Activated naive CD4-positive, alpha-beta T cell (primary cell): ENCODE data around the gene DHRS13.

Source experiments
- DNase-seq, 4 experiments: peaks; one replicate each; lab custom pipeline; 2025; lab: John Stamatoyannopoulos, UW

The DHRS13 gene

DNA sequence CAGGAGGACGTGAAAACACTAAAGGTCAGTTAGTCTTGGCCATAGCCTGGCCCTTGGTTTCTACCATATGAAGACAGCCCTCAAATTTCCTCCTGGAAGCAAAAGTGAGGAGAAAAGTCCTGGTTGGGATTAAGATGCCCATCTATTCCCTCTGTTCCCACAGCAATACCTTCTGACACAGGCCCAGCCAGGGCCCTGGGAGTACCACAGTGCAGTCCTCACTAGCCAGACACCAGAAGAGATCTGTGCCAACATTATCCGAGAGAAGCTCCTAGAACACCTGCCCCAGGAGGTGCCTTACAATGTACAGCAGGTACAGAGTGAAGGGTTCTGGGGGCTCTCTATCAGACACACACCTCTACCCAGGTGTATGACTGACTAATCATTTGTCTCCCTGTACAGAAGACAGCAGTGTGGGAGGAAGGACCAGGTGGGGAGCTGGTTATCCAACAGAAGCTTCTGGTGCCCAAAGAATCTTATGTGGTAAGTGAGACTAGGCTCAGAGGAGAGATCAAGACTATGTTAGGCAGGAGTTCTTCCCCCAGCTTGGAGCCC, 44.0 kb downstream of the DHRS13 start:
- no peak for DNase-seq

DNA sequence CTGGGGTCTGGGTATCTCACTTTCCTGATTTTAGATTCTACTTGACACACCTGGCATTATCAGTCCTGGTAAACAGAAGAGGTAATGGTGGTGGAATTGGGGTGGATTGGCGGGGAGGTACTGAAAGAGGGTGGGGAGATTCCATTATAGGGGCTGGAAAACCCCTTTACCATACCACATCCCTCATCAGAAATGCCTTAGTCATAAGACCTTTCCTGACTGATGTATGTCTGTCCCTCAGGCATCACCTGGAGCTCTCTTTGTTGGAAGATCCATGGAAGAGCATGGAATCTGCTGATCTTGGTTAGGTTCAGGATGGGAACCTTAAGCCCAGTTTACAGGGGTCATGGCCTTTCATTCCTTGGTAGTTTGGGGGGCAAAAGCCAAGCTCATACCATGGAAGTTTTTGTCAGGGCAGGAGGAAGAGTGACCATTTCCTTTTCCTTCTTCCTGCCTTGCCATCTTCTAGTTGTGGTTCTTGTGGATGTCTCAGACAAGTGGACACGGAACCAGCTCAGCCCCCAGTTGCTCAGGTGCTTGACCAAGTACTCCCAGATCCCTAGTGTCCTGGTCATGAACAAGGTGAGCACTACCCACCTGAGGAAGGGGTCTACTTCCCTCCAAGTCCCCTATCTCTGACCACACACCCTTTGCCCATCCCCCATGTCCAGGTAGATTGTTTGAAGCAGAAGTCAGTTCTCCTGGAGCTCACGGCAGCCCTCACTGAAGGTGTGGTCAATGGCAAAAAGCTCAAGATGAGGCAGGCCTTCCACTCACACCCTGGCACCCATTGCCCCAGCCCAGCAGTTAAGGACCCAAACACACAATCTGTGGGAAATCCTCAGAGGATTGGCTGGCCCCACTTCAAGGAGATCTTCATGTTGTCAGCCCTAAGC, 44.7 kb downstream of the DHRS13 start:
- DNase-seq = no peak

DNA sequence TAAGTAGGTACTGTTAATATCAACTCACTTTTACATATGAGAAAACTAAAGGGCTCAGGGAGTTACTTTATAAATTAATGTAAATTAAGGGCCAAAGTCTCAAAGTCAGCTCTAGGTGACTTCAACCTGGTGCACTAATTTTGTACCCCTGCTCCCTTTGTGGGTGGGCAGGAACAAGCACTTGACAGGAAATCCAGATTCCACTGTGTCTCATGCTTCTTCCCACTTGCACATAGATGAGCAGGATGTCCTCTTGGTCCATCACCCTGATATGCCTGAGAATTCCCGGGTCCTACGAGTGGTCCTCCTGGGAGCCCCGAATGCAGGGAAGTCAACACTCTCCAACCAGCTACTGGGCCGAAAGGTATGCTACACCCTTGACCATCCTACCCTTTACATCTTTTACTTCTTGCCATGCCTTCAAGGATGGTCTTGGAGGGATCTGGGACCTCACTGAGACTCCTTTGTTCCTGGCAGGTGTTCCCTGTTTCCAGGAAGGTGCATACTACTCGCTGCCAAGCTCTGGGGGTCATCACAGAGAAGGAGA, 46.8 kb downstream of the DHRS13 start:
- no peak for DNase-seq

DNA sequence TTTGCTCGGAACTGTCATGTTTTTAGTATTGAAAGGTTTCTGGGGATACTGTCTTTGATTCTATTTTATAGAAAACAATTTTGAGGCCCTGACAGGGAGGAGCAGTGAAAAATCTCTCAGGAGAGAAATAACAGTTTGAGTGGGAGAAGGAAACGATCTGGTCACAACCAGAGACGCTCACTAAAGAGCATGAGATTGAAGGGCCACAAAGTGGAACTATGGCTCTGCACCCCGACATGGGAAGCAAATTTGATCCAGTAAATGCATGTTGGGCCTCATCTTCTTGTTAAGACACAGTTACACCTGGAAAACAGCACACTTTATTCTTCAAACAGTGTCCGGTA, 47.6 kb downstream of the DHRS13 start:
- no peak for DNase-seq

DNA sequence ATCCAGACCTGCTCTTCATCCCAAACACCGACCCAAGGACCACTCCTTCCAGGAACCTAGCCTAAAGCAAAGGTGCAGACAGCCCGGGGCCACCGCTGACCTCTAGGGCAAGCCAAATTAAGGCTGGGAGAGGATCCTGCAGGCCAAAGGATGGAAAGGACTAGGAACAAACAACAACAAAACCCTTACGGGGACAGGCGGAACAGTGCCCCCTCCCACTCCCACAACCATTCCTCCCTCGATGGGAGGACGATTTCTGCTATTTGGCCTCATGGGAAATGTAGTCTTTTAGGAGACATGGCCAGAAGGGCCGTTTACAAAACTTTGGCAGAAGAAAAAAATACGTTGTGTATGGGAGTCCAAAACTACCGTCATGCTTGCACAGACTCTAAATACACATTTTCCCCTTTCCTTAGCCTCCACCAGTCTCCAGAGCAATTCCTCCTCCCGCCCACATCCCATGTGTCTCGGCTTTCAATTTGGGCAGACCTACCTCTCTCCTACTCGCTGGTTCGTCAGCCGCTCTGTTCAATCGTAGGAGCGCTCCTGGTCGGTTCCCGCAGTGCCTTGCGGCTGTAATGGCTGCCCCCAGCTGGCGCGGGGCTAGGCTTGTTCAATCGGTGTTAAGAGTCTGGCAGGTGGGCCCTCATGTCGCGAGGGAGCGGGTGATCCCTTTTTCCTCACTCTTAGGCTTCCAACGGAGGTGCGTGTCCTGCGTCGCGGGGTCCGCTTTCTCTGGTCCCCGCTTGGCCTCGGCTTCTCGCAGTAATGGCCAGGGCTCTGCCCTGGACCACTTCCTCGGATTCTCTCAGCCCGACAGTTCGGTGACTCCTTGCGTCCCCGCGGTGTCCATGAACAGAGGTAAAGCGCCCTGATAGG, 48.2 kb downstream of the DHRS13 start, which contains the start of gene ERAL1:
ERAL1 (plus strand) TSS at position 560 of the 879 bp plus-strand sequence; CDS start at position 579, 19 bp downstream.
- DNase-seq = peak; percentile 37 to 72 (median 65)

DNA sequence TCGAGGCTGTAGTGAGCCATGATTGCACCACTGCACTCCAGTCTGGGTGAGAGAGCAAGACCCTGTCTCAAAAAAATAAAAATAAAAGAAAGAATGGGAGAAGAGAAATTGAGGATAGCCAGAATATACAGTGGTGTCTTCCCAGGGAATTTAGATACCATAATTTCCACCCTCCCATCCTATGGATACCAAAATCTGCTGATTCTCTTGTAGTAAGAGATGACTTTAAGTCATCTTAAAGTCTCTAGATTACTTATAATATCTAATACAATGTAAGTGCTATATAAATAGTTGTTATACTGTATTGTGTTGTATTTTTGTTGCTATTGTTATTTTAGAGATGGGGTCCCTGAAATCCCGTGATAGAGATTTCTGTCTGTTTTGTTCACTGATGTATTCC, 49.6 kb downstream of the DHRS13 start:
- DNase-seq = no peak

DNA sequence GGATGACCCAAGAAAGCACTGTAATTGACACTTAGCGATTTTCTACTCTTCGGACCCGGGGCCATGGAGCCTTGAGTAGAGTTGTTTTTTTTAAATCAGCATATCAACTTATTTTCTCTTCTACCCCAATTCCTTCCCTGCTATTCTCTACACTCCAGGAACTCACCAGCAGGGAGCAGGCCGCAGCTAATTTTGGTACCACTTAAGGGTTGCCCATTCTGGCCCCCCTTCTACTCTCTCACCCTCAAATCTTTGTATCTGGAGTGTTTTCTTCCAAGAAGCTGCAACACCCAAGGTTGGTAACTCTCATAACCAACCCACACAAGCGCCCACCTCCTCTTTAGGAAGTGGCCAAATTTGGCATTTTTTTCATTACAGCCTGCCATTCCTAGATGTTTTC, 53.6 kb downstream of the DHRS13 start:
- DNase-seq = no peak

DNA sequence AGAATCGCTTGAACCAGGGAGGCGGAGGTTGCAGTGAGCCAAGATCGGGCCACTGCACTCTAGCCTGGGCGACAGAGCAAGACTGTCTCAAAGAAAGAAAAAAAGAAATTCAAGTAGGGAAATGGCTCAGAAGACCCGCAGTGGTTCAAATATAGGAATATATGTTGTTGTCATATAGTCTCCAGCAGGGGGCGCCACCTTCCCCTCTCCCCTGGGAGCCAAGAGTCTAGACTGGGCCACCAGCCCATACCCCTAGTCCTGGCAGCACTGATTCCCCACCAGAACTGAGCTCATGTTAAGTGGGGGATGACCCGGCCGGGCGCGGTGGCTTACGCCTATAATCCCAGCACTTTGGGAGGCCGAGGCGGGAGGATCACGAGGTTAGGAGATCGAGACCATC, 54.2 kb downstream of the DHRS13 start:
- DNase-seq = peak; percentile 14 to 43 (median 29)
